Measurements from ENCODE around the gene CPLX3.

The CPLX3 gene

GRCh38 chr15:74850393-74850792, 24.0 kb downstream of the CPLX3 start:
- H3K4me2 ChIP-seq (ENCODE audit: insufficient read depth, low read length) = no peak overlapping the region
- H3K4me3 ChIP-seq (ENCODE audit: low read depth in 1 of 2, low read length in 2 of 2) = no peak overlapping the region
- H3K9ac ChIP-seq (ENCODE audit: low read depth, low read length) = no peak overlapping the region
- no peak for TF ChIP-seq CTCF (IDR thresholded peaks at IDR 0.05; ENCODE audit: borderline replicate concordance, extremely low read depth, low read length, poor library complexity, severe bottlenecking)
- no peak for TF ChIP-seq EZH2 (IDR thresholded peaks at IDR 0.05; ENCODE audit: borderline replicate concordance, low read depth, low read length, severe bottlenecking)
- H3K27ac ChIP-seq (ENCODE audit: low read length) = no peak overlapping the region
- no peaks in the 10 kb centered on the region for H3K27me3 ChIP-seq (ENCODE audit: insufficient read depth, low read length, poor library complexity)
- no peak for DNase-seq
- H3K36me3 ChIP-seq (ENCODE audit: insufficient read depth, low read length) = peaks cover 65% of the 10 kb centered on the region
- no peaks in the 10 kb centered on the region for H3K4me1 ChIP-seq (ENCODE audit: insufficient read depth, low read length)
- H3K9me3 ChIP-seq (ENCODE audit: insufficient read depth, low read length, severe bottlenecking) = no peaks in the 10 kb centered on the region
- no peaks in the 10 kb centered on the region for H3K79me2 ChIP-seq (ENCODE audit: insufficient read depth, low read length)
- H4K20me1 ChIP-seq (ENCODE audit: insufficient read depth, low read length) = no peaks in the 10 kb centered on the region
- H2AFZ ChIP-seq (ENCODE audit: low read depth, low read length) = no peak overlapping the region
- ATAC-seq (ENCODE audit: insufficient read depth, low read depth) = no peak

- no peaks in the 10 kb centered on the region for H3K4me1 ChIP-seq (ENCODE audit: insufficient read depth, low read length)
- ATAC-seq (ENCODE audit: insufficient read depth, low read depth) = no peak
- H3K27ac ChIP-seq (ENCODE audit: low read length) = no peak overlapping the region
- H2AFZ ChIP-seq (ENCODE audit: low read depth, low read length) = no peak overlapping the region
- H3K9me3 ChIP-seq (ENCODE audit: insufficient read depth, low read length, severe bottlenecking) = no peaks in the 10 kb centered on the region
- no peak overlapping the region for H3K4me2 ChIP-seq (ENCODE audit: insufficient read depth, low read length)
- no peaks in the 10 kb centered on the region for H3K27me3 ChIP-seq (ENCODE audit: insufficient read depth, low read length, poor library complexity)
- H3K4me3 ChIP-seq (ENCODE audit: low read depth in 1 of 2, low read length in 2 of 2) = no peak overlapping the region
- TF ChIP-seq EZH2 (IDR thresholded peaks at IDR 0.05; ENCODE audit: borderline replicate concordance, low read depth, low read length, severe bottlenecking) (no peak), CTCF (IDR thresholded peaks at IDR 0.05; ENCODE audit: borderline replicate concordance, extremely low read depth, low read length, poor library complexity, severe bottlenecking) (no peak)
- DNase-seq = no peak
- H3K79me2 ChIP-seq (ENCODE audit: insufficient read depth, low read length) = peaks cover 7% of the 10 kb centered on the region; the same call in 1 of the 2 replicates
- peaks cover 65% of the 10 kb centered on the region for H3K36me3 ChIP-seq (ENCODE audit: insufficient read depth, low read length)
- no peak overlapping the region for H3K9ac ChIP-seq (ENCODE audit: low read depth, low read length)
- peaks cover under 1% of the 10 kb centered on the region; the same call in 1 of the 2 replicates for H4K20me1 ChIP-seq (ENCODE audit: insufficient read depth, low read length)
Observed at GRCh38 chr15:74851960-74852359, 25.5 kb downstream of the CPLX3 start.

GRCh38 chr15:74854453-74855022, 28.1 kb downstream of the CPLX3 start:
- Histone ChIP-seq H3K27ac (ENCODE audit: low read length) (no peak overlapping the region), H3K36me3 (ENCODE audit: insufficient read depth, low read length) (peaks cover 55% of the 10 kb centered on the region), H3K9me3 (ENCODE audit: insufficient read depth, low read length, severe bottlenecking) (no peaks in the 10 kb centered on the region), H3K27me3 (ENCODE audit: insufficient read depth, low read length, poor library complexity) (no peaks in the 10 kb centered on the region), H3K9ac (ENCODE audit: low read depth, low read length) (no peak overlapping the region), H2AFZ (ENCODE audit: low read depth, low read length) (no peak overlapping the region), H3K4me2 (ENCODE audit: insufficient read depth, low read length) (no peak overlapping the region), H3K79me2 (ENCODE audit: insufficient read depth, low read length) (peaks cover 30% of the 10 kb centered on the region), H3K4me3 (ENCODE audit: low read depth in 1 of 2, low read length in 2 of 2) (no peak overlapping the region), H3K4me1 (ENCODE audit: insufficient read depth, low read length) (no peaks in the 10 kb centered on the region), H4K20me1 (ENCODE audit: insufficient read depth, low read length) (peaks cover 13% of the 10 kb centered on the region; the same call in 1 of the 2 replicates)
- ATAC-seq (ENCODE audit: insufficient read depth, low read depth) = no peak
- TF ChIP-seq CTCF (IDR thresholded peaks at IDR 0.05; ENCODE audit: borderline replicate concordance, extremely low read depth, low read length, poor library complexity, severe bottlenecking) (no peak), EZH2 (IDR thresholded peaks at IDR 0.05; ENCODE audit: borderline replicate concordance, low read depth, low read length, severe bottlenecking) (no peak)
- no peak for DNase-seq

Measured in DND-41 (cell line).